8988T (cell line): ENCODE results near the gene ABCB11.
"Not testable (repeated sequence)": the region's sequence is repeated elsewhere in the genome, so short reads cannot be mapped to it uniquely, and the experiment has no call there.

ENCODE experiments used
- DNase-seq: peaks from one replicate; pipeline ENCODE4 v3.0.0; 2011

Gene ABCB11

GRCh38 chr2:168874368-168875054 is 156.6 kb downstream of the ABCB11 start:
- DNase-seq: no peak

- DNase-seq: not testable (repeated sequence)
Measured at GRCh38 chr2:168870824-168871223, 160.3 kb downstream of the ABCB11 start.
